Fibroblast of pulmonary artery (primary cell): Measurements from ENCODE around the gene THAP2.
"Not testable (repeated sequence)": the region's sequence is repeated elsewhere in the genome, so short reads cannot be mapped to it uniquely, and the experiment has no call there.

Source experiments
- DNase-seq: peaks from one replicate; pipeline ENCODE4 v3.0.0-alpha.2; 2010; ENCODE audit warnings: low read depth
- H3K4me3 ChIP-seq: replicated peaks from 2 replicates; pipeline ENCODE4 v1.5.1; 2011; ENCODE audit warnings: low read depth, mild to moderate bottlenecking, control low read depth, low read length, moderate library complexity
- TF ChIP-seq, protein P1 (sequence below): IDR thresholded peaks from 2 replicates; pipeline ENCODE4 v1.5.1; 2011; ENCODE audit warnings: mild to moderate bottlenecking, control low read depth, low read length, inconsistent platforms; ENCODE audit errors: missing control alignments

Gene THAP2

GRCh38 chr12:71694099-71694820 is 30.2 kb downstream of the THAP2 start:
- TF ChIP-seq, protein P1, sequence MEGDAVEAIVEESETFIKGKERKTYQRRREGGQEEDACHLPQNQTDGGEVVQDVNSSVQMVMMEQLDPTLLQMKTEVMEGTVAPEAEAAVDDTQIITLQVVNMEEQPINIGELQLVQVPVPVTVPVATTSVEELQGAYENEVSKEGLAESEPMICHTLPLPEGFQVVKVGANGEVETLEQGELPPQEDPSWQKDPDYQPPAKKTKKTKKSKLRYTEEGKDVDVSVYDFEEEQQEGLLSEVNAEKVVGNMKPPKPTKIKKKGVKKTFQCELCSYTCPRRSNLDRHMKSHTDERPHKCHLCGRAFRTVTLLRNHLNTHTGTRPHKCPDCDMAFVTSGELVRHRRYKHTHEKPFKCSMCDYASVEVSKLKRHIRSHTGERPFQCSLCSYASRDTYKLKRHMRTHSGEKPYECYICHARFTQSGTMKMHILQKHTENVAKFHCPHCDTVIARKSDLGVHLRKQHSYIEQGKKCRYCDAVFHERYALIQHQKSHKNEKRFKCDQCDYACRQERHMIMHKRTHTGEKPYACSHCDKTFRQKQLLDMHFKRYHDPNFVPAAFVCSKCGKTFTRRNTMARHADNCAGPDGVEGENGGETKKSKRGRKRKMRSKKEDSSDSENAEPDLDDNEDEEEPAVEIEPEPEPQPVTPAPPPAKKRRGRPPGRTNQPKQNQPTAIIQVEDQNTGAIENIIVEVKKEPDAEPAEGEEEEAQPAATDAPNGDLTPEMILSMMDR: no peak
- no peak overlapping the region for H3K4me3 ChIP-seq
- DNase-seq: no peak

DNA sequence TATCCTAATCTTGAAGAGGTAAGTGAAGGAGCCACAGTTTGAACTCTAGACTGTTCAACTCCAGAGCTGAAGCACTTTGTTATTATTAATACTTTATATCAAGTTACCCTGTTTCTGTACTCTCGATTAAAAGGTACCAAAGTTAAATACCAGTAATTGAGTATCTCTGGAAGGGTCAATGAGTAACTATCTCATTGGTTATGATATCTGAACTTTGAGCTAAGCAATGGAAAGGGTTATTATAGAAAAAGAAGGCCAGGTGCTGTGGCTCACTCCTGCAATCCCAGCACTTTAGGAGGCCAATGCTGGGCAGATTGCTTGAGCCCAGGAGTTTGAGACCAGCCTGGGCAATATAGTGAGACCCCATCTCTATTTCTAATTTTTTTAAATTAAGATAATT is 31.7 kb downstream of the THAP2 start:
- DNase-seq: no peak
- TF ChIP-seq, protein P1: no peak
- no peak overlapping the region for H3K4me3 ChIP-seq

GRCh38 chr12:71702181-71702580 is 38.1 kb downstream of the THAP2 start:
- DNase-seq, H3K4me3 ChIP-seq: not testable (repeated sequence)

DNA sequence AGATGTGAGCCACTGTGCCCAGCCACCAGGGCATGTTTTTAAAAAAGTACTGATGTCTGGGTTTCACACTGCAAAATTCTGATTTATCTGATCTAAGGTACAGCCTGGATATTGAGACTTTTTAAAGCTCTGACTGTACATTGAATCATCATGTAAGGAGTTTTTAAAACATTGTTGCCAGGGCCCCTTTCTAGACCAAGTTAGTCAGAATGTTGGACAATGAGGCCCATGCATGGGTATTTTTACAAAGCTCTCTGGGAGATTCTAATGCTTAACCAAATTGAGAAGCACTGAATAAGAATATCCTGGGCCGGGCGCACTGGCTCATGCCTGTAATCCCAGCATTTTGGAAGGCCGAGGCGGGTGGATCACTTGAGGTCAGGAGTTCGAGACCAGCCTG is 38.5 kb downstream of the THAP2 start:
- TF ChIP-seq, protein P1: no peak
- DNase-seq: no peak
- H3K4me3 ChIP-seq: no peak overlapping the region

GRCh38 chr12:71703206-71703605 is 39.1 kb downstream of the THAP2 start:
- DNase-seq: no peak
- TF ChIP-seq, protein P1: no peak
- no peak overlapping the region for H3K4me3 ChIP-seq

- DNase-seq: no peak
- TF ChIP-seq, protein P1: no peak
Measured at GRCh38 chr12:71704920-71705319, 40.8 kb downstream of the THAP2 start.

DNA sequence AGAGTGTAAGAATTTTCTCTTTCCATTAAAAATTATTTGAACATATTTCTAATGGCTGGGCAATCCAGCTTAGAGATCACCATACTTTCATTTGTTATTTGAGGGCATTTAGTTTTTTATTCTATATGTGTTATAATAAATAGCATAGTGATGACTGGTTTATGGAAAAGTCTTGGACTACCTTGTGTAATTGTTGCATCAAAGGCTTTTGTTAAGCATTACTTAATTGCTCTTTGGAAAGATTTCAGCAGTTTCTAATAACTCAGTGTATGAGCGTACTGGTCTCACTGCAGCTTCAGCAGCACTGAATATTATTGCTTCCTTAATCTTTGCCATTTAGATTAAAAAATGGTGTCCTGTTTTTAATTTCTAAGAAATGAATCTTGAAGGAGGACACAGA is 44.6 kb downstream of the THAP2 start:
- DNase-seq: no peak
- TF ChIP-seq, protein P1: no peak
- no peak overlapping the region for H3K4me3 ChIP-seq

More at GRCh38 chr12:71704920-71705319, 40.8 kb downstream of the THAP2 start:
- H3K4me3 ChIP-seq: no peak overlapping the region
